GM18498 (cell line): Measurements from ENCODE around the gene TTC24.
"Not testable (repeated sequence)": the region's sequence is repeated elsewhere in the genome, so short reads cannot be mapped to it uniquely, and the experiment has no call there.

Experiments
- ATAC-seq: cut with Tn5 transposase; IDR thresholded peaks from one replicate; pipeline ENCODE4 v1.9.1; 2021; ENCODE audit warnings: mild to moderate bottlenecking, moderate library complexity; ENCODE audit not compliant: unreplicated experiment

The TTC24 gene

GRCh38 chr1:156579472-156579871, at the start of gene TTC24:
TTC24 (plus strand) TSS chr1:156579723; CDS start chr1:156581365, 1,642 bp downstream.
- ATAC-seq = no peak

GRCh38 chr1:156530006-156530405, 49.5 kb upstream of the TTC24 start:
- no peak for ATAC-seq

GRCh38 chr1:156532374-156532773, 47.1 kb upstream of the TTC24 start:
- ATAC-seq = no peak

- no peak for ATAC-seq
Observed at GRCh38 chr1:156533568-156534220, 45.8 kb upstream of the TTC24 start.

GRCh38 chr1:156534424-156535060, 45.0 kb upstream of the TTC24 start:
- ATAC-seq = no peak

GRCh38 chr1:156537027-156537426, 42.5 kb upstream of the TTC24 start:
- ATAC-seq = no peak

- no peak for ATAC-seq
Observed at GRCh38 chr1:156538711-156539440, 40.6 kb upstream of the TTC24 start.

GRCh38 chr1:156539818-156540355, 39.6 kb upstream of the TTC24 start:
- no peak for ATAC-seq

GRCh38 chr1:156540955-156541354, 38.6 kb upstream of the TTC24 start:
- ATAC-seq = no peak

GRCh38 chr1:156543066-156543465, 36.5 kb upstream of the TTC24 start:
- no peak for ATAC-seq

GRCh38 chr1:156544592-156545102, 34.9 kb upstream of the TTC24 start:
- ATAC-seq = no peak

- ATAC-seq = no peak
Observed at GRCh38 chr1:156546267-156546666, 33.3 kb upstream of the TTC24 start.

GRCh38 chr1:156547434-156547833, 32.1 kb upstream of the TTC24 start:
- ATAC-seq = no peak

GRCh38 chr1:156547982-156548381, 31.5 kb upstream of the TTC24 start:
- ATAC-seq = no peak

- no peak for ATAC-seq
Observed at GRCh38 chr1:156549390-156549789, 30.1 kb upstream of the TTC24 start.

- no peak for ATAC-seq
Observed at GRCh38 chr1:156549831-156550230, 29.7 kb upstream of the TTC24 start.

GRCh38 chr1:156550346-156550745, 29.2 kb upstream of the TTC24 start:
- ATAC-seq = no peak

GRCh38 chr1:156551066-156551643, 28.4 kb upstream of the TTC24 start:
- no peak for ATAC-seq

- ATAC-seq = no peak
Observed at GRCh38 chr1:156551869-156552268, 27.7 kb upstream of the TTC24 start.

GRCh38 chr1:156552518-156552917, 27.0 kb upstream of the TTC24 start:
- ATAC-seq = no peak

- ATAC-seq = not testable (repeated sequence)
Observed at GRCh38 chr1:156552937-156553336, 26.6 kb upstream of the TTC24 start.
